Right cardiac atrium (tissue), 5 donors: Measurements from ENCODE around the gene DGCR2. TPM values are rescaled to one million over a fixed set of nuclear protein-coding genes. Genes with fewer than 3 reads are reported as not detected.
A peak's percentile ranks its signal among the peaks of the same experiment; 100 is the strongest.

ENCODE experiments used
- ATAC-seq, 2 donors: fragments of 200-7000 bp; cut with Tn5 transposase; one replicate each; pipeline versions ENCODE4 v1.8.0 to v1.9.1; 2020; ENCODE audit warnings: moderate library complexity in 2 of 2, mild to moderate bottlenecking in 1 of 2
- DNase-seq, 3 donors: peaks; one replicate each; pipeline ENCODE4 v3.0.0-alpha.2; 2020
- H3K27ac ChIP-seq: one replicate; pipeline ENCODE4 v1.5.1; 2013; ENCODE audit warnings: mild to moderate bottlenecking, low read length, control low read depth, moderate library complexity
- H3K27me3 ChIP-seq: one replicate; pipeline ENCODE4 v1.6.1; 2013; ENCODE audit not compliant: control insufficient read depth, insufficient read depth
- H3K4me1 ChIP-seq: one replicate; pipeline ENCODE4 v1.6.1; 2013; ENCODE audit warnings: low read length; ENCODE audit not compliant: control insufficient read depth, insufficient read depth
- H3K4me3 ChIP-seq: one replicate; pipeline ENCODE4 v1.5.1; 2013; ENCODE audit warnings: low read length, control low read depth
- H3K9me3 ChIP-seq: one replicate; pipeline ENCODE4 v1.6.1; 2013; ENCODE audit warnings: low read length; ENCODE audit not compliant: control insufficient read depth
- WGBS: extraction: QIAGEN DNeasy Blood & Tissue Kit; methylation state at CpG from one replicate; pipeline ENCODE4 v1.1.7; 2013; 5-methylcytosine and 5-hydroxymethylcytosine counted together
- intact Hi-C, 4 donors: fragments of 100-400 bp; cut with DNase I; formaldehyde crosslinking; loops; one replicate each; pipeline versions ENCODE4 v1.11.0 to v1.14.0; 2022 to 2023
- polyA plus RNA-seq: library from polyadenylated mRNA; stranded (reverse); fragments of 200-250 nt; gene quantifications from one replicate; pipeline ENCODE4 v1.2.3, GENCODE V29; 2013
- total RNA-seq, 4 donors: library from RNA; stranded (reverse); fragmentation: NEBNext Ultra II Directional; extraction: Animal tissue kit (Norgen Biotek cat#: 25700); gene quantifications; one replicate each; pipeline ENCODE4 v1.2.1, GENCODE V29; 2021
- donor health status: healthy with polysubstance abuse.
- donor health status: DM: no; HTN: yes; CAD: no.
- donor health status: DM: no; HTN: no; CAD: no.
- donor health status: DM: no; HTN: yes; CAD: no; lungs with severe emphysema.
- donor health status: DM: yes; HTN: yes; CAD: no.

DGCR2 gene
- total and polyA plus RNA-seq, 5 donors: 28.9 to 38.8 (median 34.9) TPM

- ATAC-seq: no peak
- Histone ChIP-seq H3K27me3 (no peaks in the 10 kb centered on the region), H3K4me3 (peak overlapping the region; percentile 62), H3K9me3 (no peaks in the 10 kb centered on the region), H3K4me1 (no peaks in the 10 kb centered on the region), H3K27ac (peak overlapping the region; percentile 59)
- DNase-seq: no peak
- intact Hi-C loops: loop anchor here in 1 of 4 donors (10.0 kb wide), 1 partner anchor 491 kb away; no protein-coding TSS in a partner anchor
- WGBS: 2% methylated on average over 17 of the region's 17 CpGs
Measured at GRCh38 chr22:19143967-19144400, 21.8 kb upstream of the DGCR2 start.

GRCh38 chr22:19143212-19143611, 21.0 kb upstream of the DGCR2 start:
- H3K27ac ChIP-seq: no peak overlapping the region
- H3K4me3 ChIP-seq: no peak overlapping the region
- 85% methylated on average over 5 of the region's 5 CpGs for WGBS
- ATAC-seq (no peak), DNase-seq (no peak)
- H3K27me3 ChIP-seq: no peaks in the 10 kb centered on the region
- H3K9me3 ChIP-seq: no peaks in the 10 kb centered on the region
- H3K4me1 ChIP-seq: no peaks in the 10 kb centered on the region
- intact Hi-C loops: loop anchor here in 1 of 4 donors (10.0 kb wide), 1 partner anchor 492 kb away; no protein-coding TSS in a partner anchor

- H3K4me3 ChIP-seq: no peak overlapping the region
- 97% methylated on average over 9 of the region's 9 CpGs for WGBS
Measured at GRCh38 chr22:19142394-19142793, 20.2 kb upstream of the DGCR2 start.

GRCh38 chr22:19139974-19140373, 17.8 kb upstream of the DGCR2 start:
- Histone ChIP-seq H3K27me3 (no peaks in the 10 kb centered on the region), H3K27ac (no peak overlapping the region), H3K9me3 (no peaks in the 10 kb centered on the region), H3K4me3 (no peak overlapping the region), H3K4me1 (no peaks in the 10 kb centered on the region)
- no peak for DNase-seq
- intact Hi-C loops: loop anchor here in 1 of 4 donors (10.0 kb wide), 1 partner anchor 495 kb away; no protein-coding TSS in a partner anchor
- no peak for ATAC-seq
- WGBS: 89% methylated on average over 5 of the region's 5 CpGs

More at GRCh38 chr22:19142394-19142793, 20.2 kb upstream of the DGCR2 start:
- Histone ChIP-seq H3K4me1 (no peaks in the 10 kb centered on the region), H3K9me3 (no peaks in the 10 kb centered on the region), H3K27me3 (no peaks in the 10 kb centered on the region), H3K27ac (no peak overlapping the region)
- ATAC-seq (no peak), DNase-seq (no peak)
- intact Hi-C loops: loop anchor here in 1 of 4 donors (10.0 kb wide), 1 partner anchor 492 kb away; no protein-coding TSS in a partner anchor

GRCh38 chr22:19139001-19139356, 16.8 kb upstream of the DGCR2 start:
- WGBS: 92% methylated on average over 9 of the region's 9 CpGs
- ATAC-seq (no peak), DNase-seq (no peak)
- Histone ChIP-seq H3K9me3 (no peaks in the 10 kb centered on the region), H3K27me3 (no peaks in the 10 kb centered on the region), H3K4me1 (no peaks in the 10 kb centered on the region), H3K27ac (no peak overlapping the region), H3K4me3 (no peak overlapping the region)
- intact Hi-C loops: no loop called here

- no peaks in the 10 kb centered on the region for H3K9me3 ChIP-seq
- no peak for DNase-seq
- no peaks in the 10 kb centered on the region for H3K4me1 ChIP-seq
- no peaks in the 10 kb centered on the region for H3K27me3 ChIP-seq
- intact Hi-C loops: no loop called here
- no peak for ATAC-seq
- WGBS: 85% methylated on average over 15 of the region's 15 CpGs
- H3K4me3 ChIP-seq: no peak overlapping the region
- H3K27ac ChIP-seq: no peak overlapping the region
Measured at GRCh38 chr22:19138217-19139000, 16.2 kb upstream of the DGCR2 start.

- intact Hi-C loops: no loop called here
- Histone ChIP-seq H3K4me3 (no peak overlapping the region), H3K27ac (no peak overlapping the region), H3K9me3 (no peaks in the 10 kb centered on the region), H3K4me1 (no peaks in the 10 kb centered on the region), H3K27me3 (no peaks in the 10 kb centered on the region)
- WGBS: 92% methylated on average over 11 of the region's 11 CpGs
- no peak for ATAC-seq
- DNase-seq: no peak
Measured at GRCh38 chr22:19137384-19138216, 15.4 kb upstream of the DGCR2 start.

GRCh38 chr22:19136915-19137314, 14.7 kb upstream of the DGCR2 start:
- no peaks in the 10 kb centered on the region for H3K4me1 ChIP-seq
- WGBS: 96% methylated on average over 10 of the region's 10 CpGs

GRCh38 chr22:19134874-19135273, 12.7 kb upstream of the DGCR2 start:
- H3K27me3 ChIP-seq: no peaks in the 10 kb centered on the region
- DNase-seq (no peak), ATAC-seq (no peak)
- WGBS: 93% methylated on average over 18 of the region's 18 CpGs
- no peak overlapping the region for H3K4me3 ChIP-seq
- H3K4me1 ChIP-seq: no peaks in the 10 kb centered on the region
- no peaks in the 10 kb centered on the region for H3K9me3 ChIP-seq
- intact Hi-C loops: no loop called here
- no peak overlapping the region for H3K27ac ChIP-seq

More at GRCh38 chr22:19136915-19137314, 14.7 kb upstream of the DGCR2 start:
- ATAC-seq: no peak
- intact Hi-C loops: no loop called here
- H3K27ac ChIP-seq: no peak overlapping the region
- no peak for DNase-seq
- H3K27me3 ChIP-seq: no peaks in the 10 kb centered on the region
- H3K9me3 ChIP-seq: no peaks in the 10 kb centered on the region
- H3K4me3 ChIP-seq: no peak overlapping the region

GRCh38 chr22:19134176-19134831, 12.1 kb upstream of the DGCR2 start:
- ATAC-seq: no peak
- WGBS: 92% methylated on average over 21 of the region's 21 CpGs

More at GRCh38 chr22:19134176-19134831, 12.1 kb upstream of the DGCR2 start:
- H3K9me3 ChIP-seq: no peaks in the 10 kb centered on the region
- no peak overlapping the region for H3K4me3 ChIP-seq
- DNase-seq: no peak
- no peak overlapping the region for H3K27ac ChIP-seq
- no peaks in the 10 kb centered on the region for H3K27me3 ChIP-seq
- intact Hi-C loops: no loop called here
- H3K4me1 ChIP-seq: no peaks in the 10 kb centered on the region
